Glomerular visceral epithelial cell (primary cell): ENCODE data around the gene KIF3B.
"Not testable (repeated sequence)": the region's sequence is repeated elsewhere in the genome, so short reads cannot be mapped to it uniquely, and the experiment has no call there.

Experiments used
- DNase-seq: peaks from one replicate; pipeline ENCODE4 v3.0.0-alpha.2; 2016; ENCODE audit errors: extremely low spot score

The KIF3B gene

DNA sequence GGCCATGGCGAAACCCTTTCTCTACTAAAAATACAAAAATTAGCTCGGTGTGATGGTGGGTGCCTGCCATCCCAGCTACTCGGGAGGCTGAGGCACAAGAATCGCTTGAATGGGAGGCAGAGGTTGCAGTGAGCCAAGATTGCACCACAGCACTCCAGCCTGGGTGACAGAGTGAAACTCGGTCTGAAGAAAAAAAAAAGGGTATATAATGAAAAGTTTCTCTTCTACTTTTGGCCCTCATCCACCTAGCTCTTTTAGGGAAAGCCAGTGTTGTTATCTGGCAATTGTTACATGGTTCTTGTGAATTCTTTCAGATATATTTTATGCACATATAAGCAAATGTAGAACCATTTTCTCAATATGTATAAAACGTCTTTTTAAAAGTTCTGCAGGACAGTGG lies 19.0 kb downstream of the KIF3B start:
- DNase-seq = no peak

DNA sequence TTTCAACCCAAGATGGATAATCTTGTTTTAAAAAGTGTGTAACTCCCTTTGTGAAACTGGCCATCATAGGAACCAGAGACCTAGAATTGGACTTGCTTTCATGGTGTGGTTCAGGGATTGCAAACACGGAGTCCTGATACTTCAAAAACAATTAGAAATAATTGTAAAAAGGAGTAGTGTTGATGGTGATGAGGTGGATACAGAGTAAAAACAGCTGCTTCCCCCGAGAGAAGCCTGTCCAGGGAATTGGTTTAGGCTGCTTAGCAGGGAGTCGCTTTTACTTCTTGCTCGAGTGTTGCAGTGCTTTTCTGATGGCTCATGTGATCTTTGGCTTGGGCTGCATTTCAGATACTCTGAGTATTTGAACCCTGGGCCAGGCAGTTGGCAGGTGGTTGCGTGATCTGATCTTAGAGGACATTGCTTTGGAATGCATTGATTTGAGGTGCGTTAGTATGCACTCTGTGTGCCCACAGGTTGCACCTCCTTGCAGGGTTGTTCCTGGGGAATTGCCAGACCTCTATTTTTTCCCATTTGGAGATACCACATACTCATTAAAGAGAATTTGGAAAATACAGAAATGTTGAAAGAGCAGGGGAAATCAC lies 19.5 kb downstream of the KIF3B start:
- DNase-seq = no peak

DNA sequence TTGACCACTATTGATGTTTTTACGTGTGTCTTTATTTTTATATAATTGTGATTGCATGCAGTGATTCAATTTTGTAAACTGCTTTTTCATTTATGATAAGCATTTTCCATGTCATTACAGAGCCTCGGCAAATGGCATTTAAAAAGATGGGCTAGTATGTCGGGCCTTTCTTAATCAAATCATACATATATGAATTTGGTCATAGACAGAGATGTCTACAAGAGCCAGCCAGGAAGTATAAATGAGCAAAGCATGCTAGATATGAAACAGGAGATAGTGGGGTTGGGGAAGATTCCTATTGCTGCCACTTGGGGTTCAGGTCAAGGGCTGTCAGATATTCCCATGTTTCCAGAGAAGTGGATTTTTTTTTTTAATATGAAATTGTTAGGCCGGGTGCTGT lies 20.0 kb downstream of the KIF3B start:
- DNase-seq = no peak

DNA sequence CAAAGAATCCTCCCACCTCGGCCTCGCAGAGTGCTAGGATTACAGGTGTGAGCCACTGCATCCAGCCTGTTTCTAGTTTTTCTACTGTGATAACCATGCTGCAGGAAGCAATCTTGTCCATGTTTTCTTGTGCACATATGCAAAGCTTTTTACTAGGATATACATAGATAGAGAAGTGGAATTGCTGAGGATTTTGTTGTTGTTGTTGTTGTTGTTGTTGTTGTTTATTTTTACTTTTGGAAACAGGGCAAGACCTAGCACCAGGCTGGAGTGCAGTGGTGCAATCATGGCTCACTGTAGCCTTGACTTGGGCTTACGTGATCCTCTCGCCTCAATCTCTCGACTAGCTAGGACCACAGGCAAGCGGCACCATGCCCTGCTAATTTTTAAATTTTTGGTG lies 23.2 kb downstream of the KIF3B start:
- no peak for DNase-seq

DNA sequence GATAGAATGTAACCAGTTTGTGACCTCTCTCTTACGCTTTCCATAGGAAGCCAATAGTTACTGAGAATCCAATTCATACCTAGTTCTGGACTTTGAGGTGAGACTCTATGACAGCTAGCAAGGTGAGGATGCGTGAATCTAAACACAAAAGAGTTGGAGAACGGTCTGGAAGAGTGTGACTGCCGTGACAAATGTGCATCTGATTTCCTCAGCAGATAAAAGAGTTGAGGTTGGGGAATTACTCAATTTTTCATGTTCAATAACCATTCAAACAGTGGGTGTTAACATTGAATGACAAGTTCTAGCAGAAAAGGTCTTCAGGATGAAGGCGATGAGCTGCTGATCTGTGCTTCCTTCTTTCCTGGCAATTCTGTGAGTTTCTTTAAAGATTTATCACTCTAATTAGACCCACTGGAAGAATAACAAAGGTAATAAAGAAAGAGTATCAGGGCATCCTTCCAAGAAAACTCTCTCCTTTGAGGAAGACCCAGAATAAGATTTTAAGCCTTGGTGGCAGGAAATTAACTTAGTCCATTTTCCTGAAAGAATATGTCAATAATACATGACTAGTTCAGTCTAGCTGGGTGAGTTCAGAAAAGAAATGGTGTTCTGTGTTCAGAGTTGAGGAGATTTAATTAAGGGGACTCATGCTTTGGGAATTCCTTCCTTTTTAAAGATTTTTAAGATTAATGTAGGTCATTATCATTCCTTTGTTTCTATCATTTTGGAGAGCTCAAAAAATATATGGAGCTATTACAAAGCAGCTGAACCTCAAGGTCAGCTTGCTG lies 24.5 kb downstream of the KIF3B start:
- DNase-seq = no peak

DNA sequence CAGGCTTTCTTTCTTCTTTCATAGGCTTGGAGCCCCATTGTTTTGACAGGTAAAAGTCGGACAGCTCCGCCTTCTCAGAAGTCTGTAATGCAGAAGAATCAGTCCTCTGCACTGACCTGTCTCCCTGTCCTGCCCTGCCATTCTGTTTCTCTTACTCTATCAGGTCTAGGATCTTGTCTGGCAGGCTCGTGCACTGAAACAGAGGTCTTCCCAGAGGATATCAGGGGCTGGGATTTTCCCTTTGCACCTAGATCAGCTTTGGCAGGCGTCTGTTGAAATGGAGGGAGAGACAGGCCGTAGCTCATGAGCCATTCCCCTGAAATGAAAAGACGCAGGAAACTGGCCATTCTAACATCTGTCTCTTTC lies 25.0 kb downstream of the KIF3B start:
- DNase-seq = no peak

DNA sequence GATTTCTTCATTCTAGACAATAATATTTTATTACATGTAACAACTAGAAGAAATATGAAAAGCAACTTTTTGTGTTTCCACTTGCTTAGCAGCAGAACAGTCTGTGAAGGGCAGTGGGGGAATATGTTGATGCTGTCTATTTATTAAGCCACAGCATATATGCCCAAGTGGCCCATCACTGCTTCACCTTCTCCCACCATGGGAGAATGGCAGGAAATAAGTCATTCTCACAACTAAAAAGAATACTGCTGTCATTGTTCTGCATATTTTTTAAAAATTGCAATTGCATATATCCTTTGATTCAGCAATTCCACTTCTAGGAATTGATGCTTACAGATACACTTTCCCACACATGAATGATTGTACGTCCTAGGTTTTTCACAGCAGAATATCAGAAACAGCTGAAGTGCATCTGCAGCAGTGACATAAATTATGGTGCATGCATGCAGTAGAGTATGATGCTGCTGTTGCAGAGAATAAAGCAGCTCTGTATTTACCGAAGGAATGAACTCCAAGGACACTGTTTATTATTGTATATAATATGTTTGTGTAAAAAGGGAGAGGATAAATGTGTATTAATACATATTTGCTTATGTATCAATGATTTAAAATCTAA lies 26.8 kb downstream of the KIF3B start:
- no peak for DNase-seq

DNA sequence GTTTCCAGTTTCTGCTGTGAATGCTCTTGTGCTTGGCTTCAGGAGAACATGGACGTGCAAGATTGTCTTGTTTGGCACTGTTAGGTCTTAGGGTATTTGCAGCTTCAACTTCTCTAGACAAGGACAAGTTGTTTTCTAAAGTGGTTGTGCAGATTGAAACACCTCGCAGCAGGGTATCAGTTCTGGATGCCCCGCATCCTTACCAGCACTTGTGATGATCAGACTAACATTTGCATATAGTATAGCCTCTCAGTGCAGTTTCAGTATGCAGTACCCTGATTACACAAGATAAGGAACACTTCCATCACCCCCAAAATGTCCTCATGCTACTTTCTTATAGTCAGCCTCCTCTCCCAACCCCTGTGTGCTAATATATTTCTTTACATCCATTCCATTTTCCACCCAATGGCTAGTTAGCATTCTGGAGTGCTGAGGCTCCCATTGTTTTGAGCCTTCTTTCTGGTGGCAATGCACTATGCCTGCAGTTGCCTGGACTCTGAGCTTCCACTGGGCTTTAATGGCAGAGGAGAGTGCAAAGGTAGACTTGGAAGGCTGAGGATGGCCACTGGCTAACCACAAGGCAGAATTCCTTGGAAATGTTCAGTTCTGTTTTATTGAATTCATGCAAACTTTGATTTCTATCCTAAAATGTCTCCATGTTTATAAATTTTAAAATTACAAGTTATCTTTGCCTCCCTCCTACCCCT lies 35.4 kb downstream of the KIF3B start:
- no peak for DNase-seq

DNA sequence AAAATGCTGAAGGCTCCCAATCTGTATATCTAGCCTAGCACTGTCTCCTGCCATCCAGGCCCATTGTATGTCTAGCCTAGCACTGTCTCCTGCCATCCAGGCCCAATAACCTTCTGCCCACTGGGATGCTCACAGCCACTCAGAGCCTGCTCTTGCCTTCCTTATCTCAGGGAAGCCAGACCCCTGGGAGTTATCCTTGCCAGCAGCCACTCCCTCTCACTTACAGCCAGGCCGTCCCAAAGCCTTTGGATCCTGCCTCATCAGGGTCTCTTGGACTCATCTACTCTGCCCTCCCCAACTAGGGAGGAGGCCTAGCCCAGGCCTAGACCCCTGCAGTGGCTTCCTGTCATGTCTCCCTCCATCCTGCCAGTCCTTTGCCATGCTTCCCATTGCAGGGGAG lies 37.3 kb downstream of the KIF3B start:
- no peak for DNase-seq

DNA sequence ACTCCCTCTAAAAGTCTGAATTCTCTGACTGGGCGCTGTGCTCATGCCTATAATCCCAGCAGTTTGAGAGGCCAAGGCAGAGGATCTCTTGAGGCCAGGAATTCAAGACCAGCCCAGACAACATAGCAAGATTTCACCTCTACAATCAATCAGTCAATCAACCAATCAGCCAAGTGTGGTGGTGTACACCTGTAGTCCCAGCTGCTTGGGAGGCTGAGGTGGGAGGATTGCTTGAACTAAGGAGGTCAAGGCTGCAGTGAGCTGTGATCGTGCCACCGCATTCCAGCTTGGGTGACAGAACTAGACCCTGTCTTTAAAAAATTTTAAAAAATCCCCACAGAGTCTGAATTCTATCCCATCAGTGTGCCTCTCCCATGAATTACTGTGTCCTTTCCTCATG lies 37.9 kb downstream of the KIF3B start:
- DNase-seq = no peak

DNA sequence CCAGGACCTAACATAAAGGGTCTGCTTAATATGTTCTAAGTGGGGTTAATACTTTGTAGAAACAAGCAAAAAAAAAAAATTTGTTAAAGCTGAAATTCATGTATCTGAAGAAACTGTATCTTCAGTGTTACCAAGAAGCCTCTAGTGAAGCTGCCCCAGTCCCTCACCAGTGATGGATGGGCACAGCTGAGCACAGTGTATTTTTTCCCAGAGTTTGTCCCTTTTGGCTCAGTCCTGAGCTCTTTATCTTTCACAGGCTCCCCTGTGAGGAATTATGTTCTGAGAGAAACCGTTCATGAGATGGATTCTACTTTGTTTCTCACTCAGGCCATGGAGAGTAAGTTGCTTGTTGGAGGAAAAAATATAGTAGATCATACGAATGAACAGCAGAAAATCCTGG lies 38.4 kb downstream of the KIF3B start:
- DNase-seq = no peak

DNA sequence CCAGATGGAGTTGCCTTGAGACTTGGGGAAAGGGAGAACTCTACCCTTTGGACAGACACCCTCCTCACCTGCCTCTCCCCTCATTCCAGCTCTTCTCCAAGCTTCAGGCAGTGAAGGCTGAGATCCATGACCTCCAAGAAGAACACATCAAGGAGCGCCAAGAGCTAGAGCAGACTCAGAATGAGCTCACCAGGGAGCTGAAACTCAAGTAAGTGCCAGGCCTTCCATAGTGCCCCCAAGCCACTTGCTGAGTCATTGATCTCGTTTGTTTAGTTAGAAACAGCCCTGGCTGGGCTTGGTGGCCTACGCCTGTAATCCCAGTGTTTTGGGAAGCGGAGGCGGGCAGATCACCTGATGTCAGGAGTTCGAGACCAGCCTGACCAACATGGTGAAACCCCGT lies 39.2 kb downstream of the KIF3B start:
- DNase-seq = no peak

DNA sequence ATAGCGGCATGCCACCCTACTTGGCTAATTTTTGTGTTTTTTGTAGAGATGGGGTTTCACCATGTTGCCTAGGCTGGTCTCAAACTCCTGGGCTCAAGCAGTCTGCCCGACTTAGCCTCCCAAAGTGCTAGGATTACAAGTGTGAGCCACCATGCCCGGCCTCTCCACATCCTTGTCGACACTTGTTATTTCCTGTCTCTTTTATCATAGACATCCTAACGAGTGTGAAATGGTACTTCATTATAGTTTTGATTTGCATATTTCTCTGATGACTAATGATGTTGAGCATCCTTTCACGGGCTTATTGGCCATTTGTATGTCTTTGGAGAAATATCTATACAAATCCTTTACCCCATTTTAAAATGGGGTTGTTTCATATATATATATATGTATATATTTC lies 41.6 kb downstream of the KIF3B start:
- no peak for DNase-seq

DNA sequence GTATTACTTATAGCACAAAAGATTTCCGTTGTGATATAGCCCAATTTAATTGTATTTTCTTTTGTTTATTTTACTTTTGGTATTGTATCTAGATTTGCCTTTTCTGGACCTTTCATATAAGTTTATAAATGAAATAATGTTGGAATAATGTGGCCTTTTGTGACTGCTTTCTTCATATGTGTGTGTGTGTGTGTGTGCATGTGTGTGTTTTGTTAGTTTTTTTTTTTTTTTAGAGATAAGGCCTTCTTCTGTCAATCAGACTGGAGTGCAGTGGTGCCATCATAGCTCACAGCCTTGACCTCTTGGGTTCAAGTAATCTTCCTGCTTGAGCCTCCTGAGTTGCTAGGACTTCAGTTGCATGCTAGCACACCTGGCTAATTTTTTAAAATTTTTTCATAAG lies 42.9 kb downstream of the KIF3B start:
- DNase-seq = no peak

DNA sequence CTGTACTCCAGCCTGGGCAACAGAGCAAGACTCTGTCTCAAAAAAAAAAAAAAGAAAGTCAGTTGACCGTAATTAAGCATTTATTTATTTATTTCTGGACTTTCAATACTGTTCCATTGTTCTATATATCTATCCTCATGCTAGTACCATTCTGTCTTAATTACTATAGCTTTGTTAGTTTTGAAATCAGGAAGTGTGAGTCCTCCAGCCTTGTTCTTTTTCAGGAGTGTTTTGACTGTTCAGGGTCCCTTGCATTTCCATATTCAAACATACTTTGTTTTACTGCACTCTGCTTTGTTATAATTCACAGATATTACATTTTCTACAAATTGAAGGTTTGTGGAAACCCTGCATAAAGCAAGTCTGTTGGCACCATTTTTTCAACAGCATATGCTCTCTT lies 43.9 kb downstream of the KIF3B start:
- DNase-seq = no peak

DNA sequence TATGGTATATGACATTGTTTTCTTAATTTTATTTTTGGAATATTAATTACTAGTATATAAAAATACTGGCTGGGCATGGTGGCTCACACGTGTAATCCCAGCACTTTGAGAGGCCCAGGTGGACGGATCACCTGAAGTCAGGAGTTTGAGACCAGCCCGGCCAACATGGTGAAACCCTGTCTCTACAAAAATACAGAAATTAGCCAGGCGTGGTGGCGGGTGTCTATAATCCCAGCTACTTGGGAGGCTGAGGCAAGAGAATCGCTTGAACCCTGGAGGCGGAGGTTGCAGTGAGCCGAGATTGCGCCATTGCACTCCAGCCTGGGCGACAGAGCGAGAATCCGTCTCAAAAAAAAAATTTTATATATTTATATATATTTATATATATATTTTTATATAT lies 44.8 kb downstream of the KIF3B start:
- not testable (repeated sequence) for DNase-seq

DNA sequence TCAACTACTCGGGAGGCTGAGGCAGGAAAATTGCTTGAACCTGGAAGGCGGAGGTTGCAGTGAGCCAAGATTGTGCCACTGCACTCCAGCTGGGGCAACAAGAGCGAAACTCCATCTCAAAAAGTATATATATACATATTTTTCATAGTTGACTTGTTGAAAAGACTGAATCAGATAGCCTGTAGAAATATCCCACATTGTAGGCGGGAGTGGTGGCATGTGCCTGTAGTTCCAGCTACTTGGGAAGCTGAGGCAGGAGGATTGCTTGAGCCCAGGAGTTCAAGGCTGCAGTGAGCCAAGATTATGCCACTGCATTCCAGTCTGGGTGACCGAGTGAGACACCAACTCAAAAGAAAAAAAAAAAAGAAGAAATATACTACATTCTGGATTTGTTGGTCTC lies 46.3 kb downstream of the KIF3B start:
- not testable (repeated sequence) for DNase-seq

DNA sequence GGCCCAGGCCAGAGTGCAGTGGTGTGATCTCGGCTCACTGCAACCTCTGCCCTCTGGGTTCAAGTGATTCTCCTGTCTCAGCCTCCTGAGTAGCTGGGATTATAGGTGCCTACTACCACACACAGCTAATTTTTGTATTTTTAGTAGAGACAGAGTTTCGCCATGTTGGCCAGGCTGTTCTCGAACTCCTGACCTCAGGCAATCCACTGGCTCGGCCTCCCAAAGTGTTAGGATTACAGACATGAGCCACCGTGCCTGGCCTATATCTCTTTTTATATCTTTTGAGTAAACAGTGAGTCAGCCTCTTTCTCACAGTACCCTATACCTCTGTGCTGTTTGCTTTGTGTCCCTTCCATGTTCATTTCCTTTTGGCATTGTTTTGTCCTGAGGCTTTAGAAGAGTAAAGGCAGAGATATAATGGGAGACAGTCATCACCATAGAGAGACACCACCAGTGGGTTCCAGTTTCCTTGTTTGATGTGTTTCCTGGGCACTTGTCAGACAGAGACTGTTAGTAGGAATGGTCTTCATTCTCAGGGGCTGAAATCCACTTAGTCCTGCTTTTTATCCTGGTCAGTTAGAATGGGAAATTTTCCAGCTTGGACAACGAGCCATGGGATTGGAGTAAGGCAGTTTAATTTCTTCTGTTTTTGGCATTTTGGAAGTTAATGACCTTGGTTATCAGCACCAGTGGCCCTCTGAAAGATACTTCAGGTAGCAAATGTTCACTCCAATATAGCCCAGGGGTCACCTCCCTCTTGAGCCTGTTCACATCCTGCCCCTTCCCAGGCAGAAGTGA lies 48.5 kb downstream of the KIF3B start:
- DNase-seq = peak; percentile 56

DNA sequence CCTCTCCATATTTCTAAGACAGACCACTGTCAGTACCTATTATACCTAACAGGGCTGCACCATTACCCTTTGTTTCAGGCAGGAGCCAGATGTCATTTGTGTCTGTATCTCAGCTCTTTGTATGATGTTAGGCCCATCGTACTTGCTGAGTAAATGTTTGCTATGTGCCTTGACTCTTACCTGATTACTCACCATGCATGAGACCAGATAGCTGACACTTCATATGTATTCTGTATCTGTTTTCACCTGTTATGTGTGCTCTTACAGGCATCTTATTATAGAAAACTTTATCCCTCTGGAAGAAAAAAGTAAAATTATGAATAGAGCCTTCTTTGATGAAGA lies 49.0 kb downstream of the KIF3B start:
- peak; percentile 34 for DNase-seq

DNA sequence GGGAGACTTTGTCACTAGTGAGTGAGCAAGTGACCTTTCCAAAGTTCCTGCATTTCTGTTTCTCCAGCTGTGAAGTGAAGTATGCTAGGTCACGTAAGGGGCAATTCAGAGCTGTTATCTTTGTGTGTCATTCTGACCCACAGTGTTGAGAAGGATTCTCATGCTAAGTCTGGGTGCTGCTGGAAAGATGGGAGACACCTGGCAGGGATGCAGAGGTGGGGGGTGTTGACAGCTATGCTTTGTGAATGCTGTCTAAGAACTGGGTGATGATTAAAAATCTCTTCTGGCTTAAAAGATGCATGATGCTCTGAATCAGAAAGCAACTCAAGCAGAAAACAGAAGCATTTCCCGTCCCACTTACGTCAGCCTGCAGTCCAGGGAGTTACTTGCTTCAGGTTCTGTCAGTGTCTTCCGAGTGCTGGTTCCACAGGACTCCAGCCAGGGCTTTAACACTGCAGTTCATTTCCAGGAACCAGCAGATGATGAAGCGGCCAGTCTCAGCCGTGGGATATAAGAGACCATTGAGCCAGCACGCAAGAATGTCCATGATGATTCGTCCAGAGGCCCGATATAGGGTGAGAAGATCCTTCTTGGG lies 49.7 kb downstream of the KIF3B start:
- peak; percentile 92 for DNase-seq

DNA sequence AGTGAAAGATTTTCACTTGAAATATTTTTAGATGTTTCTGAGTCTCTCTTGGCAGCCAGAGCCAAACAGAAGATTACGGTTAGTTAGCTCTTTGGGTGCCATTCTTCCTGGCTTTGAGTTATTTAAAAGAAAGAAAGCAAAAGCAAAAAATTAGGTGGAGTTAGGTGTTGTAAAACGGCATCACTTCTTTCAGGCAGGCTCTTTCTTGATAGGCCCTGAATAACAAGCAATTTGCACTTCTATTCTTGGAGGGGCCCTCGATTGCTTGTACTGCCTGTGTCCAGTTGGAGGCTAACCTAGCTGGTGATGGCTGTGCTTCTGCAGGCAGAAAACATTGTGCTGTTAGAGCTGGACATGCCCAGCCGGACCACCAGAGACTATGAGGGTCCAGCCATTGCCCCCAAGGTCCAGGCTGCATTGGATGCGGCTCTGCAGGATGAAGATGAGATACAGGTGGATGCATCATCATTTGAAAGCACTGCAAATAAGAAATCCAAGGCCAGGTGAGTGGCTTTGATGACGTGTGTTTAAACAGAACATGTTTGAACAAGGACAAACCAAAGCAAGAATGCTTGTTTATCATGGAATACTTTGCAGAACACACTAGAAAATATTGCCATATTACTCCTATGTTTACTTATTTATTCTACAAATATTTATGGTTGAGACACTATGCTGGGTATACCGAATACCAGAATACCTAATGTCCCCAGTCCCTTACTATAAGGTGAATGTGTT lies 52.5 kb downstream of the KIF3B start:
- no peak for DNase-seq
